ENCODE data around the gene CCDC197. TPM values are rescaled to one million over a fixed set of nuclear protein-coding genes. Genes with fewer than 3 reads are reported as not detected.

The CCDC197 gene
- total and polyA plus RNA-seq, 2 of the 4 experiments (the other 2 are of a cell fraction), result not detected

DNA sequence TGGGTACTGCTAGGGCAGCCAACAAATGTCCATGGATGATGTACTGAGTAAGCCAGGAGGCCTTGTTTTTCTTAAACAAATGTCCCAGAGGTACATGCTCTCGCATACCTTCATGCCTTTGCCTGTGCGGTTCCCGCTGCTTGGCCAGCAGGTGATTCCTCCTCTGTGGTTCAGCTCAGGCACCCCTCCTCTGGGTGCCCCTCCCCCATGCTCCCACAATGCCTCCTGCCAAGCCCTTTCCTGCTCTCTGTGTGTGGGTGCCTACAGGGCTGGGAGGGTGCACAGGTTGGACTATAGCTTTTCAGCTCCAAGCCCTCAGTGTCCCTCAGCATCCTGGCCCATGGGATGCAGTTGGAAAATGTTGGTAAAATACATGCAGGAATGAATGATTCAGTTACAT is 44.3 kb upstream of the CCDC197 start:
- in situ Hi-C loops (cut with MboI; ENCODE audit: low sequenced_read_pairs), result no loop called here
- no peak overlapping the region for H2BK20ac ChIP-seq (ENCODE audit: low read depth, low read length)
- no peak overlapping the region for H3K18ac ChIP-seq (ENCODE audit: low read depth, low read length)
- no peaks in the 10 kb centered on the region for H3K4me1 ChIP-seq (ENCODE audit: control insufficient read depth, insufficient read depth, low read length)
- H3K36me3 ChIP-seq (ENCODE audit: control insufficient read depth, insufficient read depth, low read length), result no peaks in the 10 kb centered on the region
- ChIA-PET POLR2A (ENCODE audit: unreplicated experiment) (no interaction called here), CTCF (no interaction called here)
- H3K9me3 ChIP-seq (ENCODE audit: control insufficient read depth, insufficient read depth, low read length), result no peaks in the 10 kb centered on the region
- no peak overlapping the region for H3K9ac ChIP-seq (ENCODE audit: low read depth, low read length)
- no peaks in the 10 kb centered on the region for H4K20me1 ChIP-seq (ENCODE audit: insufficient read depth, low read length)
- no peak overlapping the region for H3K4ac ChIP-seq (ENCODE audit: low read depth, low read length)
- no peak overlapping the region for H4K5ac ChIP-seq (ENCODE audit: low read depth, low read length)
- no peak overlapping the region for H3K23ac ChIP-seq (ENCODE audit: low read depth, low read length)
- DNase-seq, result no peak
- no peak overlapping the region for H3K27ac ChIP-seq (ENCODE audit: insufficient read depth, low read length)
- no CpG with 5 or more reads among the region's 3 CpGs for WGBS, 2 experiments (ENCODE audit: extremely low coverage in 2 of 2, insufficient read length in 1 of 2)
- TF ChIP-seq MAZ (IDR thresholded peaks at IDR 0.05; ENCODE audit: borderline replicate concordance, low read depth, low read length) (no peak), FOS (IDR thresholded peaks at IDR 0.05; ENCODE audit: low read depth, low read length) (no peak), SMC3 (IDR thresholded peaks at IDR 0.05; ENCODE audit: low read depth, low read length) (no peak), RAD21 (IDR thresholded peaks at IDR 0.05; ENCODE audit: low read length) (no peak), BHLHE40 (IDR thresholded peaks at IDR 0.05; ENCODE audit: low read depth, low read length) (no peak), RCOR1 (IDR thresholded peaks at IDR 0.05; ENCODE audit: insufficient replicate concordance, low read length) (no peak), MXI1 (IDR thresholded peaks at IDR 0.05; ENCODE audit: borderline replicate concordance, low read depth, low read length) (no peak)
- TF ChIP-seq, protein P1, sequence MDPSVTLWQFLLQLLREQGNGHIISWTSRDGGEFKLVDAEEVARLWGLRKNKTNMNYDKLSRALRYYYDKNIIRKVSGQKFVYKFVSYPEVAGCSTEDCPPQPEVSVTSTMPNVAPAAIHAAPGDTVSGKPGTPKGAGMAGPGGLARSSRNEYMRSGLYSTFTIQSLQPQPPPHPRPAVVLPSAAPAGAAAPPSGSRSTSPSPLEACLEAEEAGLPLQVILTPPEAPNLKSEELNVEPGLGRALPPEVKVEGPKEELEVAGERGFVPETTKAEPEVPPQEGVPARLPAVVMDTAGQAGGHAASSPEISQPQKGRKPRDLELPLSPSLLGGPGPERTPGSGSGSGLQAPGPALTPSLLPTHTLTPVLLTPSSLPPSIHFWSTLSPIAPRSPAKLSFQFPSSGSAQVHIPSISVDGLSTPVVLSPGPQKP (IDR thresholded peaks at IDR 0.05; ENCODE audit: borderline replicate concordance, low read depth, low read length), result no peak
- TF ChIP-seq, protein P2, sequence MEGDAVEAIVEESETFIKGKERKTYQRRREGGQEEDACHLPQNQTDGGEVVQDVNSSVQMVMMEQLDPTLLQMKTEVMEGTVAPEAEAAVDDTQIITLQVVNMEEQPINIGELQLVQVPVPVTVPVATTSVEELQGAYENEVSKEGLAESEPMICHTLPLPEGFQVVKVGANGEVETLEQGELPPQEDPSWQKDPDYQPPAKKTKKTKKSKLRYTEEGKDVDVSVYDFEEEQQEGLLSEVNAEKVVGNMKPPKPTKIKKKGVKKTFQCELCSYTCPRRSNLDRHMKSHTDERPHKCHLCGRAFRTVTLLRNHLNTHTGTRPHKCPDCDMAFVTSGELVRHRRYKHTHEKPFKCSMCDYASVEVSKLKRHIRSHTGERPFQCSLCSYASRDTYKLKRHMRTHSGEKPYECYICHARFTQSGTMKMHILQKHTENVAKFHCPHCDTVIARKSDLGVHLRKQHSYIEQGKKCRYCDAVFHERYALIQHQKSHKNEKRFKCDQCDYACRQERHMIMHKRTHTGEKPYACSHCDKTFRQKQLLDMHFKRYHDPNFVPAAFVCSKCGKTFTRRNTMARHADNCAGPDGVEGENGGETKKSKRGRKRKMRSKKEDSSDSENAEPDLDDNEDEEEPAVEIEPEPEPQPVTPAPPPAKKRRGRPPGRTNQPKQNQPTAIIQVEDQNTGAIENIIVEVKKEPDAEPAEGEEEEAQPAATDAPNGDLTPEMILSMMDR (conservative IDR thresholded peaks at IDR 0.05; ENCODE audit: low read depth, low read length), result no peak
- H3K4me3 ChIP-seq (ENCODE audit: insufficient read depth, low read depth, low read length), result no peak overlapping the region
- intact Hi-C loops (cut with micrococcal nuclease), result no loop called here
- H2AK9ac ChIP-seq (replicated peaks; ENCODE audit: low read depth, low read length, poor library complexity), result no peak overlapping the region
- no peak overlapping the region for H3K14ac ChIP-seq (replicated peaks; ENCODE audit: low read depth, low read length)
- H3K79me1 ChIP-seq (ENCODE audit: low read depth in 1 of 2, low read length in 2 of 2), result no peaks in the 10 kb centered on the region
- no peak overlapping the region for H2BK15ac ChIP-seq (ENCODE audit: low read depth, low read length)
- no peak for ATAC-seq (ENCODE audit: low read depth)
- no peak overlapping the region for H3K56ac ChIP-seq (ENCODE audit: extremely low read depth, insufficient read depth, low read length)
- H3K27me3 ChIP-seq (ENCODE audit: control insufficient read depth, insufficient read depth, low read length), result peaks cover 2% of the 10 kb centered on the region; the same call in 1 of the 2 replicates
- no peak overlapping the region for H4K8ac ChIP-seq (ENCODE audit: low read depth in 2 of 2, low read length in 2 of 2)
- dilution Hi-C loops (cut with HindIII; ENCODE audit: low sequenced_read_pairs, unreplicated experiment), result no loop called here
- no peak overlapping the region for H4K91ac ChIP-seq (ENCODE audit: insufficient read depth, low read depth, low read length)
- no peak overlapping the region for H2AFZ ChIP-seq (replicated peaks; ENCODE audit: low read length, poor library complexity)
- H3K4me2 ChIP-seq (ENCODE audit: low read depth, low read length), result no peak overlapping the region
- H2AK5ac ChIP-seq (ENCODE audit: low read depth, low read length), result no peak overlapping the region
- no peaks in the 10 kb centered on the region for H3K9me1 ChIP-seq (ENCODE audit: insufficient read depth, low read length)
- no peak overlapping the region for H2BK120ac ChIP-seq (ENCODE audit: low read depth, low read length)
- BruUV-seq (replicated peaks), result no TSS peak
- no peak overlapping the region for H2BK5ac ChIP-seq (ENCODE audit: low read depth, low read length, poor library complexity, severe bottlenecking)

Data from IMR-90 (cell line).